GM18951 (cell line): ENCODE data around the gene ABCG4.
A peak's percentile ranks its signal among the peaks of the same experiment; 100 is the strongest.
"Not testable (repeated sequence)": the region's sequence is repeated elsewhere in the genome, so short reads cannot be mapped to it uniquely, and the experiment has no call there.

ENCODE experiments used
- POLR2A ChIP-seq: IDR thresholded peaks from 4 replicates; pipeline ENCODE4 v1.6.1; 2011; ENCODE audit warnings: mild to moderate bottlenecking; ENCODE audit not compliant: insufficient read length, insufficient read depth; ENCODE audit errors: extremely low read depth
- in situ Hi-C: fragments of 300-500 bp; cut with MboI; formaldehyde crosslinking; loops from one replicate; pipeline ENCODE4 v1.12.0; 2022; ENCODE audit warnings: low sequenced_read_pairs, mixed read lengths, inconsistent platforms; ENCODE audit not compliant: unreplicated experiment

Gene ABCG4

GRCh38 chr11:119149018-119149785 is at the start of gene ABCG4:
Gene ABCG4 (plus strand): TSS chr11:119149052. CDS start chr11:119149966, 914 bp downstream.
- in situ Hi-C loops = no loop called here
- no peak for TF ChIP-seq POLR2A

- in situ Hi-C loops = no loop called here
- no peak for TF ChIP-seq POLR2A
Measured at GRCh38 chr11:119099711-119100110, 49.1 kb upstream of the ABCG4 start.

DNA sequence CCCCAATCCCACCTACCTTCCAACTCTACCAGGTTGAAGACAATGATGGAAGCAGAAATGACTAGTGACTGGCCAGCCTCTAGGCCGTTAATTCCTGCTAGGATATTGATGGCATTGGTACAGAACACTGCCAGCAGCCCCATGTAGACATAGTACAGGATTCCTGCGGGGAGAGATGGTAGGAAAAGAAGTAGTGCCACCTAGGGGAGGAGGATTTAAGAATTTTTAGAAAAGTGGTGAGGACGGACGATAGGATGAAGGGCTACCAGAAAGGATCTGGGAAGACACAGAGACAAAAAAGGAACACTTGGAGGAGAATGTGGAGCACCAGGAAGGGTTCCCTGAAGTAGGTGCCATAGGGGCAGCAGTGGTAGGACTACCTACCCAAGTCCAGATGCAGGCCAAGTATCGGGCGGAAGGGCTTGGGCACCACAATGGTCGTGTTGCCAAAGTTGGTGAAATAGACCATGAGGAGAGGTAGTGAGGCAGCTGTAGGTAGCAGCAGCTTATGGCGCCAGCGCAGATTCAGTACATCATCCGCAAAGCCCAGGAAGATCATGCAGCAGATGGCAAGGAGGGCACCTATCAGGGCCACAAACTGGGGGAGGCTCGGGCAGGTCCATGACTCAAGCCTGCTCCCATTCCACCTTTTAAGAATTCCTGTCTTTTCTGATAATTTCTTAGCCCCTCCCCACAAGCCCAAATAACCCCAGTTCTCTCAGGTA is 48.4 kb upstream of the ABCG4 start:
- in situ Hi-C loops = no loop called here

GRCh38 chr11:119100994-119101758 is 47.7 kb upstream of the ABCG4 start:
- in situ Hi-C loops = no loop called here
- peak; percentile 51 for TF ChIP-seq POLR2A

More for the DNA sequence above, 48.4 kb upstream of the ABCG4 start:
- no peak for TF ChIP-seq POLR2A

DNA sequence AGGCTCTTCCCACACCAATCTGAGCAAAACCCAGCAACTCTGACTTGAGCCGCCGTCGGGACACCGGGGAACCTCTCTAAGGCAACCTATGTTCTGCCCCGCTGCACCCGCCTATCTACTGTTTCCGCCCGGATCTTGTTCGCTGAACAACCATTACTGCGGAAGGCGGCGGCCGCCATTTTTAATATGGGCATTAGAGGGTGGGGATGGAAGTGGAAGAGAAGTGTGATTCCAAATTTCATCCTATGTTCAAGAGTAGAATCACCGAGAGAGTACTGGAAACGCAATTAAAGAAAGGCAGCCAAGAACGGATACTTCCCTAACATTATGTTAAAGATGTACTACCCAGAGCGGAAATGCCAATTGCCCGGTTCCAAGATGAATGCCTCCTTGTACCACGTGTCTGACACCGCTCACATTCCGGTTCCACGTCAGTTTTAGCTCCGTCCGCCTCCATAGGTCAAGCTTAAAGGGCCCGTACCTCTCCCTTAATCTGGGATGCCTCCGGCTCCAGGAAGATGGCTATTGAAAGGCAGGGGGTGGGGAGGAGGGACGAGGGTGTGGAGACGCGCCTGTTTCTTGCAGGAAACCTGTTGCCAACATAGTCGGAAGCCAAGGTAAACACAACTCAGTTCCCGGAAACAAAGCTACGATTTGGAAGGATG is 47.0 kb upstream of the ABCG4 start, which contains the start of gene DPAGT1:
Gene DPAGT1, minus strand, starts transcription at position 95 of the 665 bp plus-strand sequence. CDS start 198 bp downstream, outside the sequence.
- TF ChIP-seq POLR2A = no peak
- in situ Hi-C loops = no loop called here

- in situ Hi-C loops = not testable (repeated sequence)
Measured at GRCh38 chr11:119103161-119103664, 45.6 kb upstream of the ABCG4 start.

DNA sequence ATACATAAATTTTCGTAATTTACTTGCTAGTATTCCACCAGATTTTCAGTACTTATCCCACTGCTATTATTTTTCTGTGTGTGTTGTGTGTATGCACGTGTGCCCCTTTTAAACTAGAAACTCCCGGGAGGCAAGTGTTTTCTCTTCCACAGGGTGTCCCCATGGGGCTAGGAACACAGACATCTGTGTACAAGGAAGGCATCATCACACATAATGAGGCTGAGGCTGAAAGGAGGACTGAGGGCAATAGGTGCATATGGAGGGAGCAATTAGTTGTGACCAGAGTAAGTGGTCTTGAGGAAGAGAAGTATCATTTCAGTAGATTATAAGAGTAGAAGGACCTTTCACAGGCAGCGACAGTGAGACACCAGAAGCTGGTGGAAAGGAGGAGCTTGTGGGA is 45.1 kb upstream of the ABCG4 start:
- in situ Hi-C loops = no loop called here
- no peak for TF ChIP-seq POLR2A

DNA sequence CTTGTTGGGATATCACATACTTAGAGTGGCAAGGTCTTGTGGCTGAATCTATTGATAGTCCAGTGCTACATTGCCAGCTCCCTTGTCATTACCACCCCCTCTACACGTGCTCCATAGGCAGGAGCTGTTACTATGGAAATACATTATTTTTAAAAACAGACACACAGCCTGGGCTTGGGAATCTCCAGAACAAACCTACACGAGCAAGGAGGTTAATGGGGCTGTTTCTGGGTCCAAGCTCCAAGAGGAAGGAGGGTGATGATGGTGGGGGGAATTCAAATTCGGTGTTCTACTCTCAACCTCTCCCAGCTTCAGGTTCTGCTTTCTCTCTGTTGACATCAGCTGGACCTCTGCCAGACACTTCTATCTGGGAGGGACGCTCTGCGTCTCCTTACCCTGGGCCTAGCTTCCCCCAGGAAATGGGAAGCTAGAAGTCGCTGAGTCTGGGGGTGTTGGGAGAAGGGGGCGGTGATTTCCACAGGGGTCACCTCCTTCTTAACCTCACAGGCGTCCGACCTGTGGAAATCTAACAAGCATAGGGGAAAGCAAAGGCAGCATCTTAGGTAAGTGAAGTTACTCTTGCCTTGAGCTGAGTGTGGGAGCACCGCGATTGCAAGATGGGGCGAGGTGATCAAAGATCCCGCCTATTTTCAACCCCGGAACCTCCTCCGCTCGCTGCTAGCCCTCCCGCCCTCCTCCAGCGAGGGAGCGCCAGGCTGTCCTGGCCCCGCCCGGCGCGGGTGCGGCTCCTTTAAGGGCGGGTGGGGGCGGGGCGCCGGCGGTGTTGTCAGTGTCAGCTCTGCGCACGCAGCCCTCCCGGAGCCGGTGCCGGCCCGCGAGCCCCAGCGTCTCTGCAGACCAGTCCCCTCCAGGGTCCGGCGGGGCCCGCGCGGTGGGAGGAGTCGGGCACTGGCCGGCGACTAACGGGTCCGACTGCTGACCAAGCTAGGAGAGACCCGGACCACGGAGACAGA is 42.0 kb upstream of the ABCG4 start, which contains the start of gene C2CD2L:
Gene C2CD2L, plus strand, starts transcription at position 781 of the 974 bp plus-strand sequence. CDS start 398 bp downstream, outside the sequence.
- peak; percentile 72 for TF ChIP-seq POLR2A

DNA sequence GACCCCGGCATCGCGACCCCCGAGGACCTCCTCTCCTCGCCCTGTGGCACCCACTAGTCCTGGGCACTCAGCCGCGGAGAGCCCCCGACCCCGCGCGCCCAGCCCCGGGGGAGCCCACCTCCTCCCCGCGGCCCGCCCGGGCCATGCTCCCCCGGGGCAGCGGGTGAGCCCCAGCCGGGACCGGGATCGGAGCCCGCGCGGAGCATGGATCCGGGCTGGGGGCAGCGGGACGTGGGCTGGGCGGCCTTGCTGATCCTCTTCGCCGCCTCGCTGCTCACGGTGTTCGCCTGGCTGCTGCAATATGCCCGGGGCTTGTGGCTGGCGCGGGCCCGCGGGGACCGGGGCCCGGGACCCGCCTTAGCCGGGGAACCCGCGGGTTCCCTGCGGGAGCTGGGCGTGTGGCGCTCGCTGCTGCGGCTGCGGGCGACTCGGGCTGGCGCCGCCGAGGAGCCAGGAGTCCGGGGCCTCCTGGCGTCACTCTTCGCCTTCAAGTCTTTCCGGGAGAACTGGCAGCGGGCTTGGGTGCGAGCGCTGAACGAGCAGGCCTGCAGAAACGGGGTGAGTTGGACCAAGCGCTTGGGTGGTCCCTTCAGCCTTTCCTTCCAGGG is 41.2 kb upstream of the ABCG4 start:
- in situ Hi-C loops = no loop called here
- TF ChIP-seq POLR2A = no peak

More for the DNA sequence above, 42.0 kb upstream of the ABCG4 start, which contains the start of gene C2CD2L:
- in situ Hi-C loops = no loop called here

- TF ChIP-seq POLR2A = no peak
- in situ Hi-C loops = no loop called here
Measured at GRCh38 chr11:119108146-119108856, 40.6 kb upstream of the ABCG4 start.

GRCh38 chr11:119108857-119109221 is 40.0 kb upstream of the ABCG4 start:
- in situ Hi-C loops = no loop called here
- TF ChIP-seq POLR2A = no peak
